Liver (tissue), 9 donors: ENCODE measurements around the gene TP73. TPM values are rescaled to one million over a fixed set of nuclear protein-coding genes. Genes with fewer than 3 reads are reported as not detected.

Source experiments
- DNase-seq: peaks from one replicate; pipeline ENCODE4 v3.0.0-alpha.2; 2017; ENCODE audit warnings: low spot score
- H3K27ac ChIP-seq, 2 donors: one replicate each; pipeline ENCODE4 v1.7.0; 2013; ENCODE audit warnings: inconsistent platforms in 2 of 2, low read length in 2 of 2, control low read depth in 1 of 2, low read depth in 1 of 2, mild to moderate bottlenecking in 1 of 2
- H3K27me3 ChIP-seq, 4 donors: one replicate each; pipeline versions ENCODE4 v1.6.1 to v1.7.0; 2013; ENCODE audit warnings: low read length in 3 of 4, inconsistent platforms in 1 of 4, mild to moderate bottlenecking in 1 of 4, moderate library complexity in 1 of 4; ENCODE audit not compliant: control insufficient read depth in 4 of 4, insufficient read depth in 4 of 4
- H3K36me3 ChIP-seq, 4 donors: one replicate each; pipeline versions ENCODE4 v1.6.1 to v1.7.0; 2013; ENCODE audit warnings: low read length in 3 of 4, mild to moderate bottlenecking in 3 of 4, low read depth in 1 of 4, moderate library complexity in 1 of 4; ENCODE audit not compliant: control insufficient read depth in 4 of 4, insufficient read depth in 3 of 4
- H3K4me1 ChIP-seq, 4 donors: one replicate each; pipeline versions ENCODE4 v1.6.1 to v1.7.0; 2013; ENCODE audit warnings: low read length in 3 of 4, mild to moderate bottlenecking in 3 of 4, moderate library complexity in 1 of 4; ENCODE audit not compliant: control insufficient read depth in 4 of 4, insufficient read depth in 4 of 4
- H3K4me3 ChIP-seq, 3 donors: one replicate each; pipeline versions ENCODE4 v1.6.1 to v1.7.0; 2013; ENCODE audit warnings: low read length in 3 of 3, control low read depth in 1 of 3, low read depth in 1 of 3, mild to moderate bottlenecking in 1 of 3
- H3K9ac ChIP-seq, 2 donors: one replicate each; pipeline ENCODE4 v1.7.0; 2013; ENCODE audit warnings: low read length in 2 of 2, mild to moderate bottlenecking in 2 of 2, moderate library complexity in 2 of 2, control low read depth in 1 of 2, low read depth in 1 of 2
- H3K9me3 ChIP-seq, 4 donors: one replicate each; pipeline versions ENCODE4 v1.6.1 to v1.7.0; 2013; ENCODE audit warnings: low read length in 3 of 4; ENCODE audit not compliant: control insufficient read depth in 4 of 4
- ATF3 ChIP-seq: IDR thresholded peaks from 2 replicates; pipeline ENCODE4 v1.6.1; 2016; ENCODE audit warnings: antibody characterized with exemption
- CTCF ChIP-seq: fragments of 150-350 bp; IDR thresholded peaks from 2 replicates; pipeline ENCODE4 v1.5.1; 2017; ENCODE audit warnings: improper control_type of control experiment, low read depth, low read length; ENCODE audit not compliant: missing input control
- EGR1 ChIP-seq, 2 donors: IDR thresholded peaks; 2 replicates each; pipeline ENCODE4 v1.6.1; 2016 to 2018; ENCODE audit warnings: antibody characterized with exemption in 2 of 2, low read depth in 2 of 2
- FOXA1 ChIP-seq: IDR thresholded peaks from 2 replicates; pipeline ENCODE4 v1.6.1; 2016; ENCODE audit warnings: antibody characterized with exemption
- FOXA2 ChIP-seq: IDR thresholded peaks from 2 replicates; pipeline ENCODE4 v1.6.1; 2016; ENCODE audit warnings: antibody characterized with exemption
- GABPA ChIP-seq, 2 donors: IDR thresholded peaks in 1 of 2; conservative IDR thresholded peaks in 1 of 2; 2 replicates each; pipeline ENCODE4 v1.6.1; 2016; ENCODE audit warnings: antibody characterized with exemption in 2 of 2, mild to moderate bottlenecking in 1 of 2, moderate library complexity in 1 of 2
- HNF4A ChIP-seq, 2 donors: conservative IDR thresholded peaks; 2 replicates each; pipeline ENCODE4 v1.6.1; 2016; ENCODE audit warnings: antibody characterized with exemption in 2 of 2, mild to moderate bottlenecking in 2 of 2
- JUND ChIP-seq, 2 donors: IDR thresholded peaks; 2 replicates each; pipeline ENCODE4 v1.6.1; 2016; ENCODE audit warnings: antibody characterized with exemption in 2 of 2
- MAX ChIP-seq: IDR thresholded peaks from 2 replicates; pipeline ENCODE4 v1.6.1; 2016; ENCODE audit warnings: antibody characterized with exemption
- NR2F2 ChIP-seq: IDR thresholded peaks from 2 replicates; pipeline ENCODE4 v1.6.1; 2016; ENCODE audit warnings: antibody characterized with exemption
- REST ChIP-seq: IDR thresholded peaks from 2 replicates; pipeline ENCODE4 v1.6.1; 2016; ENCODE audit warnings: antibody characterized with exemption, mild to moderate bottlenecking
- RXRA ChIP-seq, 2 donors: IDR thresholded peaks; 2 replicates each; pipeline ENCODE4 v1.6.1; 2017 to 2018; ENCODE audit warnings: antibody characterized with exemption in 2 of 2, mild to moderate bottlenecking in 1 of 2
- TAF1 ChIP-seq: conservative IDR thresholded peaks from 2 replicates; pipeline ENCODE4 v1.6.1; 2016; ENCODE audit warnings: antibody characterized with exemption, mild to moderate bottlenecking
- YY1 ChIP-seq: IDR thresholded peaks from 2 replicates; pipeline ENCODE4 v1.6.1; 2016; ENCODE audit warnings: antibody characterized with exemption, mild to moderate bottlenecking
- ZBTB33 ChIP-seq: IDR thresholded peaks from 2 replicates; pipeline ENCODE4 v1.6.1; 2016; ENCODE audit warnings: antibody characterized with exemption
- WGBS: extraction: QIAGEN DNeasy Blood & Tissue Kit; methylation state at CpG from one replicate; pipeline ENCODE4 v1.1.7; 2013; 5-methylcytosine and 5-hydroxymethylcytosine counted together
- polyA plus RNA-seq, 2 donors: library from polyadenylated mRNA; stranded (reverse) in 1 of 2; unstranded in 1 of 2; fragments of 200-250 nt in 1 of 2; fragments of >200 nt in 1 of 2; fragmentation: Nextera tagmentation in 1 of 2; extraction: Ambion mirVana in 1 of 2; gene quantifications; one replicate each; pipeline versions ENCODE4 v1.2.1 to v1.2.3, GENCODE V29; 2013 to 2015
- total RNA-seq, 2 donors: library from RNA; depleted of rRNA; stranded (reverse); fragments of >200 nt; gene quantifications; one replicate each; pipeline ENCODE4 v1.2.3, GENCODE V29; 2014
- donor health status: healthy.
- donor health status: healthy.
- donor health status: healthy.
- donor health status: healthy.
- donor health status: healthy.

The TP73 gene
- total and polyA plus RNA-seq, 4 donors: 0.08 to 0.29 (median 0.18) TPM

- Histone ChIP-seq H3K4me1 (no peaks in the 10 kb centered on the region), H3K9ac (no peak overlapping the region), H3K4me3 (no peak overlapping the region), H3K9me3 (no peaks in the 10 kb centered on the region), H3K27ac (no peak overlapping the region), H3K27me3 (no peaks in the 10 kb centered on the region), H3K36me3 (no peaks in the 10 kb centered on the region)
- no peak for DNase-seq
- WGBS: 84% methylated on average over 12 of the region's 12 CpGs
- TF ChIP-seq HNF4A (conservative IDR thresholded peaks at IDR 0.05) (no peak), GABPA (IDR thresholded peaks at IDR 0.05 in 1 of 2, conservative IDR thresholded peaks at IDR 0.05 in 1 of 2) (no peak), ATF3 (no peak), CTCF (no peak), MAX (no peak), TAF1 (no peak), REST (no peak), FOXA2 (no peak), YY1 (no peak), EGR1 (IDR thresholded peaks at IDR 0.05; ENCODE audit: low read depth in 2 of 2) (no peak), NR2F2 (no peak), ZBTB33 (no peak), FOXA1 (no peak), JUND (IDR thresholded peaks at IDR 0.05) (no peak), RXRA (IDR thresholded peaks at IDR 0.05) (no peak)
Observed at GRCh38 chr1:3687504-3687903, 35.2 kb downstream of the TP73 start.
